ENCODE results near the gene PBX4. TPM values are rescaled to one million over a fixed set of nuclear protein-coding genes. Genes with fewer than 3 reads are reported as not detected.

PBX4 gene
- total RNA-seq, 1 donor from 2014 or later = not detected

DNA sequence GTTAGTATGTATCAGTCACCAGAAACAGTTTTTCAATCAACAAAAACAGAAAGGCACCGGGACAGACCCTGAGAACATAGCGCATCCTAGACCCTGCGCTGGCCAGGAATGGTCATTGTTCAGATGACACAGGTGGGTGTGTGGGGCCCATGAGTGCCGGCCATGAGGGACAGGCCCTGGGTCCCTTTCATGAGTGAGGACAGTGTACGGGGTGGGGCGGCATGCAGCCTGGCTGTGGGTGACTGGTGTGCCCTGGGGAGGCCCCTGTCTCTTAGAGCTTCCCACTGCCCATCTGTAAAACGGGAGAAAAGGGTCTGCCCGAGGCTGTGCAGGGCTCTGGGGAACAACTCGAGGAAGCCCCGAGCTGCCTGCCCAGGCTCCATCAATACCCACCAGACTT is 25.8 kb downstream of the PBX4 start:
- no peak for DNase-seq (ENCODE audit: low read depth in 2 of 2)

DNA sequence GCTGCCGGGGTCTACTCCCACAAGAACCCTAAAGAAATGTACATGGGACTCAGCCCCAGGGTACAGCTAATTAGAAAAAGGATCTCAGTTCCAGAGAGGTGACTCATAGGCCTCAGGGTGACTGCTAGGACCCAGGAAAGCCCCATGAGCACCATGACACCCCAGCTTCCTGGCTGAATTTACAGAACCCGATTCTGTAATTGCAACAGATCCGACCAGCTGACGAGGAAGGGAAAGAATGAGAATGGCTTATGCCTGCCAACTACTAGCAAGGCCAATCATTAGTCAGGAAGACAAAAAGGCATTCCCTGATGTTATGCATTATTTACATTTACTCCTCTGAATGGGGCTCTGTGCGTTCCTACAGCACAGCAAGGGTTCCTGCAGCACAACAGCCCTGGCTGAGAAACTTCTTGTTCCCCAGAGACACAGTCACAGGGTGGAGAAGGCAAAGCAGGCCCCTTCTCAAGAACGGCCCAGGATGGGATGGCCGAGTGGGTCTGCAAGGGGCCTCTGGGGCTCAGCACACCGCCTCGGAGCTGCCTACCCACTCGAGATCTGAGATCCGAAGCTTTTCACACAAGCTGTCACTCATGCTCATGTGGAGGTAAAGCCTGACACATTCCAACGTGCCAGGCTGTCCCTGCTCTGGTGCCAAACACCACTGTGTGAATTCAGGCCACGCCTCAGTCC is 27.2 kb downstream of the PBX4 start:
- DNase-seq (ENCODE audit: low read depth in 2 of 2) = no peak

DNA sequence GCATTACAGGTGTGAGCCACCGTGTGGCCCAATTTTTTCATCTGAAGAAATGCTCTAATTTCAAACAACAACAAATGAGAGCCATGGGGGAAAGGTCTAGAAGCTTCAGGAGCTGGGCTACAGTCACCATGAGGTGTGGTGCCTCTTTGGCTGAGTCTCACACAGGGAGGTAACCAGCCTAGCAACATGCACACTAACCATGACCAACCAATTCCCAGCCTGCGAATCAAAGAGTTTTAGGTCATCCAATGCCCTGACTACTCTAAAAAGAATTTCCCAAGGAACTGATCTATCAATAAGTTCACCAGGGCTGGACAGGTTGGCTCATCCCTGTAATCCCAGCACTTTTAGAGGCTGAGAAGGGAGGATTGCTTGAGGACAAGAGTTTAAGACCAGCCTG is 29.9 kb downstream of the PBX4 start:
- DNase-seq (ENCODE audit: low read depth in 2 of 2) = no peak

DNA sequence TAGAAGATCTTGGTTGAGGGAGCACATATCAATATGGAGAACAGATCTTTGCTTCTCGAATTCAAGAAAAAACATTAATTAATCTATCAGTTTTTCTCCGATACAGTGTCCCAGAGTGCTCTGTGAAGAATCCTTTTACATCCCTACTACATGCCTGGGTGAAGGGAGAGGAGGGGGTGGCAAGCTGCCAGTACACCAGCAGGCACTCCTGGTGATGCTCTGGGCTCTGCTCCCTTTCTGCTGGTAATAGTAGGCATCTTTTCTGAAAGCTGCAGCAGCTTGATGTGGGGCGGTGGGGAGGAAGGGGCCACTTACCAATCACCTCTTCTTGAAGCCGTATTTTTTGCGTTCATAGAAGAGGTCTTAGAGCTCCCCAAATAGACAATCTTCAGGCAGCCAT is 30.7 kb downstream of the PBX4 start:
- no peak for DNase-seq (ENCODE audit: low read depth in 2 of 2)

DNA sequence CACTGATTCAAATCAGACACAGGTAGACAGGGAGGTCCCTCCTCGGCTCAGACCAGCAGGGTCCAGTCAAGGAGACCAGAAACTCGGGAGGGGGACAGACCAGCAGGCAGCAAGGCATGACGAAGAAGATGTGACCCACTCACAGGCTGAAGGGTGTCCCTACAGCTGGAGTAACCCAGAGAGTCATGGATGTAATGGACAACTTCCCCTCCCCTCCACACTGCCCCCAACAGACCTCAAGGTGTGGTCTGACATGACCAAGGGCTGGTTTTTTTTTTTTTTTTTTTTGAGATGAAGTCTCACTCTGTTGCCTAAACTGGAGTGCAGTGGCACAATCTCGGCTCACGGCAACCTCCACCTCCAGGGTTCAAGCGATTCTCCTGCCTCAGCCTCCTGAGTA is 34.1 kb downstream of the PBX4 start:
- no peak for DNase-seq (ENCODE audit: low read depth in 2 of 2)

DNA sequence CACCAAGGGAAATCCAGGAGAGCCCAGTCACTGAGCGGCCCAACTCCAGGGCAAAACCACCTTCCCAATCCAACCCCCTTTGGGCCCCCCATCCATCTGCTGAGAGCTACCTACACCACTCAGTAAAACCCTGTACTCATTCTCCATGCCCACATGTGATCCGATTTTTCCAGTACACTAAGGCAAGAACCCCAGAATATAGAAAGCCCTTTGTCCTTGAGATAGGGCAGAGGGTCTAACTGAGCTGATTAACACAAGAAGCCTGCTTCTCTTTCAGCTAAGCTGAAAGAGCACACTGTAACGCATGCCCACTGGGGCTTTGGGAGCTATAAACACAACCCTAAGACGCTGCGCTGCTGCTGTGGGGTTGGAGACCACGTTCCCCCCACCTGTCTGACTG is 36.0 kb downstream of the PBX4 start:
- no peak for DNase-seq (ENCODE audit: low read depth in 2 of 2)

DNA sequence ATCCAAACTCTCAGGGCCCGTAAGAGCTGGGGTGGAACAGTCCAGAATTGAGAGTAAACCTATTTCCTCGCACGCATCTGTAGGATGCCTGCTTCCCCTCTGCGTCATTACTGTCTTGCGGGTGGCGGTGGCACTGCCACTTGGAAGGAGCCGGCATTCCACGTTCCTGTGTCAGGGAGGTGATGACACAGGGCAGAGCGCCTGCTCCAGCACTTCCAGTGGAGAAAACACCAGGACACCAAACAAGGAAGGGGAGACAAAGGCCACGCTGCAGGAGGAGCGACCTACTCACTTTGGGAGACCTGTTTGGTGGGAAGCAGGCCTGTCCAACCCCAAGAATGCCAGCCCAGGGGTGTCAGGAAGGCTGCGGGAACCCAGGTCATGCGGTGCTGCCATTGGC is 37.1 kb downstream of the PBX4 start:
- DNase-seq (ENCODE audit: low read depth in 2 of 2) = no peak

DNA sequence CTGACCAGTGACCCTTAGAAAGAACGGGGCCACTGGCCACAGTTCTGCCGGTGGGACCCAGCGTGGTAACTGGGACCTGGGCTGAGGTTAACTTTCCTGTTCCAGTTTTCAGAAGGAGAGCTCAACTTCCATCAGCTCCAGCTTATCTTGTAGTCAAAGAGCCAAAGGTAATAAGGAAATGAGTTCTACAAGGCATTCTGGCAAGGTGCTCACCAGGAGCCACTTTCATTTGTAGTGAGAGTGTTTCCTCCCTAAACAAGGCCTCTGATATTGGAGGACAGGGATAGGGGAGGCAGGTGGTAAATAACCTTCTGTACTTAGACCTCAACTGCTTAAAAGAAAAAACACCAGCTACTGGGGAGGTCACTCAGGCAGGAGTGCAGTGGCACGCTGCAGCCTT is 38.1 kb downstream of the PBX4 start:
- DNase-seq (ENCODE audit: low read depth in 2 of 2) = no peak

DNA sequence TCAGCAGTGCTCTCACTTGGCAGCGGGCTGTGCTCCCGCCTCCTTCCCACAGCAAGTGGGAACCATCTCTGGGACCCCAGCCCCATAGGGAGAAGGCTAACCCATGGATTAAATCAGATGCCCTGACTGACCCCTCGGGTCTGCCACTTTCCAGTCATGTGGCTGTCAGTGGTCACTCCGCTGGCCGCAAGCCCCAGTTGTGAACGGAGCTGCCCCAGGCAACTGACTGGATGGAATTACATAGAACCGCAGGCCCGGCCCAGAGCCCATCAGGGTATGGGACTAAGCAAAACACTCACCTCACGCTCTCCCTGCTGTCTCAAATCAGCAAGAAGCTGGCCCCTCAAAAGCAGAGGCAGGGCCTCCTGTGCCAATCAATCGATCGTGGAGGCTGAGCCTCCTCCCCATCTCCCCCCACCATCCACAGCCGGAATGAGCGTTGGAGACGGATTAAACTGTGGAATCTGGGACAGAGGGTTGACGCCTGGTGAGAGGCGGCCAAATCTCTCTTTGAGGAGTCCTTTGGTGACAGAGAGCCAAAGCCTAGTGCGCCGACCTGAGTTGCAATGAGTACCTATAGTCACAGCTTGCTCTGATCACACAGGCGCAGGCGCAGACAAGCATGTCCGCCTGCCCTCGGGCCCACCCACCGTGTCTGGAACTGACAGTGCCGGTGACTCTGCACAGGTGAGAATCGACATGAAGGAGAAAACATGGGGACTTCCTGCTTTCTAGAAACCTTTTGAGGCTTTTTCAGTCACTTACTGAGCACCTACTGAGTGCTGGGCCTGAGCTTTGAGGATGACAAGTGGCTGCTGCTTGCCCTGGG is 38.7 kb downstream of the PBX4 start:
- no peak for DNase-seq (ENCODE audit: low read depth in 2 of 2)

DNA sequence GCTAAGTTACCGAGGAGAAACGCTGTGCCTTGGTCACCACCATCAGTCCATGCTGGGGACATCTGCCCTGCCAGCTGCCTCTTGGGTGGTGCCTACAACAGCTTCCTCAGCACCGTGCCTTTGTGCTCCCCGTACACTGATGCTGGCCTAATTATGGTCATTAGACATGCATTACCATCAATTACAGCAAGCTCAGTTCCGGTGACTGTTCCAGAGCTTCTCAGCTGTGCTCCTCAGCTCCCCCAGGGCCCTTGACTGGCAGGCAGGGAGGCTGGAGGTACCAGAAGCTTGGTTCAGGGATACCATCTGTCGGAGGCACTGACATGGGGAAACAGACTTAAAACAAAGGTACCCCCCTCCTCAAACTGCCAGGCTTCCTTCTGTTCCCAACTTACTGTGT is 40.2 kb downstream of the PBX4 start:
- no peak for DNase-seq (ENCODE audit: low read depth in 2 of 2)

DNA sequence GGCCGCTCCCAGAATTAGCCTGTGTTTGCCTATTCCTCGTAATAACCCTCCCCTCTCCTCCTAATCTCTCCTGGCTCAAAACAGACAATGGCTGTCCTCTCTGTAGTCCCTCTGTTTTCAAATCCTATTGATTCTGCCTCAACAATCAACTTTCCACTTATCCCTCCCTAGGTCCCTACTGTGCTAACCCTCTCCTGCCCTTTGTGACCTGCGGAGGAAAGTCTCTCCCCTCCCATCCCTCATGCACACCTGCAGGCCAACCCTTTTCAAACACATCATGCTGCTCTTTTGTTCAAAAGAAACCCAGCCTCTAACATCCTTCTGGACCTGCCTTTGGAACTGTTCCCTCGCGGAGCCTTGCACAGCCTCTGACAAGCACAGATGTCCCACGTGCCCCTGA is 43.1 kb downstream of the PBX4 start:
- no peak for DNase-seq (ENCODE audit: low read depth in 2 of 2)

DNA sequence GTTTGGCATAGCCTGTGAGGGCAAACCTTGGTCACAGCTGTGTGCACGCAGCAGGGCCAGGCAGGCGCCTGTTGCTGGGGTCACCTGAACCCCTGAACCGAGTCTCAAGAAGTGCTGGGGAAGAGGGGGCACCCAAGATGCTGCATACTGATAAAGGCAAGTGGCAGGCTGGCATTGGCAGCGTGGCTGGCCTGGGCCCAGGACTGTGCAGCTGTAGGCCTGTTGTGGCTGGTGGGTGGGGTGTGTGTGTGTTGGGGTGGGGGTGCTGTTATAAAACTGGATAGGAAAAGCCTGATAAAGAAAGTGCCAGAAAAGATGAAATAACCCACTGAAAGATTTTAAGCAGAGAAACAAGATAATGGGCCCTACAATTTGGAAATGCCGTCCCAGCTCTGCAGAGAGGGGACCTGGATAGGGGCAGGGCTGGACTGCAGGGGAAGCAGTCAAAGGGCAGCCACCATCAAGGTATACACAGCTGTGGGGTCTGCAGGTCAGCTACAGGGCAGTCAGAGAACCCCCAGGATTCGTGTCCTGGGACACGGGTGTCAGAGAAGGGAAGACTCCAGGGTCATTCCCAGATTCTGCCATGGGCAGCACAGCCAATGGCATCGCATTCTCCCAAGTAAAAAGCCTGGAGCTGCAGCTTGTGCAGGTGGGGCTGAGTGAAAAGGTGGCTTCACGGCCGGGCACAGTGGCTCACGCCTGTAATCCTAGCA is 47.3 kb downstream of the PBX4 start:
- no peak for DNase-seq (ENCODE audit: low read depth in 2 of 2)

DNA sequence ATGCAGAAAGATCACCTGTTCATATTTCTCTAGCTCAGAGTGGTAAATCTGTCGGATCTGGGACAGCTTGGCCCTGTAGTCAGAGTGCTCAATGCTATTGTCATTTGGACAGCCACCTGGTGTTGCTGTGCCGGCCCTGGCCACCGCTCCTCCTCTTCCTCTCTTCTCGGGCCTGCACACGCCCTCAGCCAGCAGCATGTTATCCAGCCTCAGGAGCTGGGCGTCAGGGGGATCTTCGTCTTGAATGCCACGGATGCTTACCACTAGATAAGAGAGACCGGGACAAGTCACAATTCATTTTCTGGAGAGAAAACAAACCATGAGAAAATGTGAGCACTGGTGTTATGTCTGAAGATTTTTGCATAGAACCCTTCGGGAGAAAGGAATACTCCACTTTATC is 47.9 kb downstream of the PBX4 start:
- DNase-seq (ENCODE audit: low read depth in 2 of 2) = no peak

DNA sequence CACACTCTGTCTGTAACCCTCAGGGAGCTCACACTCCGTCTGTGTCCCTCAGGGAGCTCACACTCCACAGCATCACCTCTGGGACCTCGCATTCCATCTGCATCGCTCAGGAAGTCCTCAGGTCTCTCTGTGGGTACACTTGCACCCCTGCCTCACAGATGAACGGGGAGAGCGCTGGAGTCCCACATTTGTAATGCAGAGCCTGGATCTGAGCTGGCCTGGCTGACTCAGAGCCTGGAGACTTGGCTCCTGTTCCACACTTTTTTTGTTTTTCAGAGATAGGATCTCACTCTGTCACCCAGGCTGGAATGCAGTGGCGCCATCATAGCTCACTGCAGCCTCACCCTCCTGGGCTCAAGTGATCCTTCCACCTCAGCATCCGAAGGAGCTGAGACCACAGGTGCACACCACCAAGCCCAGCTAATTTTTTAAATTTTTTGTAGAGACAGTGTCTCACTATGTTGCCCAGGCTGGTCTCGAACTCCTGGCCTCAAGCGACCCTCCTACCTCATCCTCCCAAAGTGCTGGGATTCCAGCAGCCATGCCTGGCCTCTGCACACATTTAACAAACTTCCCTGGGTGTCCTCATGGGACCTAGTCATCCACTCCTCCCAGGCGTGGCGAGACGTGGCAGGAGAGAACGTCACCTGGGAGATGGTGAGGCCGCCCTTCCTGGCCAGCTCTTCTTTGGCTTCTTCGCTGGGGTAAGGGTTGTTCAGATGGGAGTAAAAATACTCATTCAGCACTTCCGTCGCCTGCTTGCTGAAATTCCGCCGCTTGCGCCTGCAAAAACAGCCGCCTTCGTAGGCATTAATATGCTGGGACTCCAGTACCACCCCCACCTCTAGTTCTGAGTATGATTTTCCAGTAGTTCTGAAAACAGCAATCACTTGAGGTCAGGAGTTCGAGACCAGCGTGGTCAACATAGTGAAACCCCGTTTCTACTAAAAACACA is 49.4 kb downstream of the PBX4 start:
- no peak for DNase-seq (ENCODE audit: low read depth in 2 of 2)

DNA sequence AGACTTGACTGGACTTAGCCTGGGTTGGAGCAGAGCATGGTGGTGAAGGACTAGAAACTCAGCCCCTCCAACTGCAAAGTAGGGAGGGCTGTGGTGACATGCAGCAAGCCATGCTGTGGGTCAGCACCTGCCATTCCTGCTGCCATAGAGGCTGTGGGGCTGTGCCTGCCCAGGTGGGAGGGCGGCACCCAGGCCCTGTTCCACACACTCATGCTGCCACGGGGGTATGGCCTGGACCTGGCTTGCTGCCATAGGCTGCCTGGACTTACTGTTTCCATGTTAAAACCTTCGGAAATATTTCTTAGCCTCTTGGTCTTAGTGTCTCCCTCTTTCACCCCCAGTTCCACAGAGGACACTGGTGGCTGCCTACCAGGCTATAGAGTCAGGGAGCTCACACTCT is 51.1 kb downstream of the PBX4 start:
- DNase-seq (ENCODE audit: low read depth in 2 of 2) = no peak

DNA sequence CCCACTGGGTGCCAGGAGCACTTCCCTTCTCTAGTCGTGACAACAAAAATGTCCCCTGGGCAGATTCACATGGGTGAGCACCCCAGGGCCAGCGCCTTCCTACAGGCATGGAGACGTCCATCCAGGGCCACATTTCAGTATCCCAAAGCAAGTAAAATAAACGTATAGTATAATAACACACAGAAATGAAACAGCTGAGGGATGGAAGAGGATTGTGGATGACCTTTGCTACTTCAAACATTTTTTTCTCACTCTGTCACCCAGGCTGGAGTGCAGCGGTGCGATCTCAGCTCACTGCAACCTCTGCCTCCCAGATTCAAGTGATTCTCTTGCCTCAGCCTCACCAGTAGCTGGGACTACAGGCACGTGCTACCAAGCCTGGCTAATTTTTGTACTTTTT is 52.2 kb downstream of the PBX4 start:
- DNase-seq (ENCODE audit: low read depth in 2 of 2) = no peak

DNA sequence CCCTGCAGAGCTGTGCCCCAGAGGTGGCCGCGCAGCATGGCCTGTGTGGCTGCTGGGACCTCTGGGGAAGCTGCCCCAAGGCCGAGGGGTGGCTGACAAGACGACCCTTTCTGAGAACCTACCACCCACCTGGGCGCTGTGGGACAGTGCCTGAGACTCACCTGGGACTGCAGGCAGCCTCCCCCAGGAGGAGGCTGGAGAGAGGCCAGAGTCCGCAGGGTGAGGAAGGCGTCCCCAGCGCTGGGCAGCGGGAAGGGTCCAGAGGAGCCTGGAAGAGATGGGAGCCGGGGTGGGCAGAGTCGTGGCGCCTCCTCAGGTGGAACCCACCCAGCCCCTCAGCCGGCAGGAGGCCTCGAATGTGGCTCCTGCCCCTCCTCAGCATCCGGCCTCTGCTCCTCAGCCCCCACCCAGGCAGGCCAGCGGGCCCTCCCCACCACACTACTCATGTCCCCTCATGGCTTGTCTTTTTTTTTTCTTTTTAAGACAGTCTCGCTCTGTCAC is 55.1 kb downstream of the PBX4 start:
- no peak for DNase-seq (ENCODE audit: low read depth in 2 of 2)

DNA sequence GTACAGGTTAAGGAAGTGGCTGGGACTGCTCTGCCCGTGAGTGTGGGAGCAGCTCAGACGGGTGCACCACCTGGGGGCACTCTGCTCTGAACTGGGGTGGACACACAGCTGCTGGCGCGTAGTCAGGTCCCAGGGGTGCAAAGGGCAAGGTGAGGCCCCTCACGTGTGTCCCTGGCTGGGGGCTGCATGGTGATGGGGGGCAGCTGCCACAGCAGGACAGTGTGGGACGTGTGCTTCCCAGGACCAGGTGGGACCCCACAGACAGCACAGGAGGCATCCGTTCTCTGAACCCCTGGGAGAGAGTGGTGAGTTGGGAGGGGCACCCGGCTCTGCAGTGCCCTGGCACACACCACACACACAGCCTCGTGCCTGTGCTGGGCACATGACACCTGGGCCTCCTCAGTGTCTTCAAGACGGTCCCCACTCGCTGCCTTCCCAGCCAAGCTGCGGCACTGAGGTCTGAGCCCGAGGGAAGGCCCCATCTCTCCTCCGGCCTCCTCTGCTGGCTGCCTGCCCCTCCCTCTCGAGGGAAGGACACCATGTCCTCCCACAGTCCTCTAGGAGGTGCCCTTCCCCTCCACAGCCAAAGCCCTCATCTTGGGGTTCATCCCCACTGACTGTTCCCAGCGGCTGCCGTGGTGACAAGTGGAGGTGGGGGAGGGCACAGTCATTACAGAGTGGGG is 55.7 kb downstream of the PBX4 start:
- DNase-seq (ENCODE audit: low read depth in 2 of 2) = no peak

DNA sequence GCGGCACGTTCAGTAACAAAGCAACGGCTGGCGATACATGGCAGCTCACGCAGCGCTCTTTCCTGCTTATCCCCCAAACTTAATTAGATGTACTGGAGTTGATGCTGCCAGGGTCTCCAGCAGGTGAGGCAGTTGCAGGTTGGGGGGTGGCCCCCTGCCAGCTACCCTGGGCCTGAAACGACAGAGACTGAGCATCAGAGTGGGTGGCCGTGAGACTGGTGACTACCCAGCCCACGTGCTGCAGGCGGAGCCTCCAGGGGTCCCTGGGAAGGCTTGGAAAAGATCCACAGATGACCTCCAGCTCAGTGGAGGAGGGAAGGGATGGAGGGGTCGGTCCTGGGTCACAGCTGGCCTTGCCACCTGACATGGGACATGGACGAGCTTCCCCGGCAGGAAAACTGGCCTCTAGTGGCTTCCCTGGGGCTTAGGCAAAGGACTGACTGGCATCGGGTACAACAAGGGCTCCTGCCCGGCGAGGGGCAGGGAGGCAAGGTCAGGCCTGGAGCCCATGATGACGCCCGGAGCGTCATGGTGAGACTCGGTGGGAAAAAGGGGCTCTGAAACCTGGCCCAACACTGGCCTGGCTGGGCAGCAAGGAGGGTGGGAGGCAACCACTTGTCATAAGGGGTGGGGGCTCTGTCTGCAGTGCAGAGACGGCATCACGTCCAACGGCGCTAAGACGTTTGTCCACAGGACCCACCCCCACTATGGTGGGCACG is 56.4 kb downstream of the PBX4 start:
- DNase-seq (ENCODE audit: low read depth in 2 of 2) = no peak

DNA sequence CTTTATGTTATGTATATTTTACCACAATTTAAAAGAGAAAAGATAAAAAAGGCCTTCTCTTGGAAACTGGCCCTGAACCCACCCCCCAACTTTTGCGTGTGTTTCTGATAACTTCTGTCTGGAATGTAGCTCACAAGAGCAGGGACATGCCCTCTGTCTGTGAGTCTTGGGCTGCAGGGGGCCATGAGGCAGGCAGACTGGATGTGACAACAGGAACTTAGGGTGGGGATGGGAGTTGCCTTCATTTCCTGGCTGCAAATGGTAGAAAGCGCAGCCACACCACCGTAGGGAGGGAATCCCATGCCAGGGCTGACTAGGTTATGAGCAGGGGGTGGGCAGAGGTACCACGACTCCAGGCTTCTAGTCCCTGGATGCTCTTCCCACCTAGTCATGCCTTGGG is 58.6 kb downstream of the PBX4 start:
- peak in 1 of 2 donors; percentile 47 for DNase-seq (ENCODE audit: low read depth in 2 of 2)

All from dermis microvascular lymphatic vessel endothelial cell (primary cell).